ENCODE data around the gene KCTD5. TPM values are rescaled to one million over a fixed set of nuclear protein-coding genes. Genes with fewer than 3 reads are reported as not detected.

KCTD5 gene
- total and polyA plus RNA-seq, 2 of the 8 experiments (the other 6 are each of a cell fraction or from before 2014, with no cell fraction given): 26.6 to 31.8 TPM

GRCh38 chr16:2671741-2672140 lies 10.6 kb upstream of the KCTD5 start:
- Histone ChIP-seq H4K91ac (replicated peaks; ENCODE audit: insufficient read length, low read length) (no peak overlapping the region), H2AFZ (ENCODE audit: low read length) (no peak overlapping the region), H4K5ac (ENCODE audit: insufficient read length, low read depth, low read length) (no peak overlapping the region), H3K4ac (replicated peaks; ENCODE audit: insufficient read length, low read depth, low read length) (no peak overlapping the region), H3K79me2 (ENCODE audit: control insufficient read depth in 1 of 2, insufficient read depth in 2 of 2, low read length in 2 of 2) (no peaks in the 10 kb centered on the region; a peak in 1 of 4 replicates), H2BK15ac (ENCODE audit: low read length) (no peak overlapping the region), H3K27me3 (replicated peaks in 1 of 4; ENCODE audit: control insufficient read depth in 3 of 4, extremely low read depth in 1 of 4, insufficient read depth in 3 of 4, low read length in 3 of 4) (no peaks in the 10 kb centered on the region), H3K23me2 (ENCODE audit: low read depth, low read length) (peaks cover 3% of the 10 kb centered on the region), H3K9me3 (ENCODE audit: insufficient read depth in 2 of 2, low read depth in 1 of 2, low read length in 1 of 2) (no peaks in the 10 kb centered on the region), H3K9ac (replicated peaks in 1 of 4; ENCODE audit: extremely low read depth in 1 of 4, low read depth in 3 of 4, low read length in 3 of 4) (peak overlapping the region in 1 of 4 experiments; percentile 37; a peak in 1 of 7 replicates), H3K14ac (ENCODE audit: insufficient read length) (no peak overlapping the region), H4K8ac (ENCODE audit: extremely low read depth, insufficient read depth, low read length) (no peak overlapping the region), H3K79me1 (ENCODE audit: low read depth, low read length) (no peaks in the 10 kb centered on the region), H3K56ac (replicated peaks; ENCODE audit: insufficient read length, low read depth, low read length) (no peak overlapping the region), H2BK120ac (replicated peaks; ENCODE audit: low read depth, low read length) (no peak overlapping the region), H3K4me2 (ENCODE audit: insufficient read depth in 1 of 2, low read depth in 2 of 2, low read length in 2 of 2) (peak overlapping the region in 1 of 2 experiments; percentile 50; a peak in 1 of 4 replicates), H3K36me3 (ENCODE audit: control insufficient read depth in 2 of 4, insufficient read depth in 4 of 4, low read length in 3 of 4) (no peaks in the 10 kb centered on the region), H4K20me1 (replicated peaks in 1 of 2; ENCODE audit: control insufficient read depth in 1 of 2, insufficient read depth in 2 of 2, low read length in 2 of 2) (no peaks in the 10 kb centered on the region), H3K4me1 (replicated peaks in 1 of 4; ENCODE audit: control insufficient read depth in 3 of 4, insufficient read depth in 4 of 4, low read length in 3 of 4) (peaks cover 0 to 4% (median 0%) of the 10 kb centered on the region in 4 experiments; a peak in 1 of 7 replicates), H2BK12ac (ENCODE audit: low read depth, low read length) (no peak overlapping the region), H2BK20ac (ENCODE audit: low read length) (no peak overlapping the region), H3K27ac (ENCODE audit: low read depth, low read length) (no peak overlapping the region), H3K4me3 (ENCODE audit: extremely low read depth in 1 of 4, insufficient read depth in 2 of 4, low read depth in 3 of 4, low read length in 4 of 4) (0 out of 8 replicates have a peak overlapping the region, but pooled peaks of 1 of the 4 experiments have one; percentile 56), H2BK5ac (ENCODE audit: low read depth, low read length) (no peak overlapping the region), H2AK5ac (ENCODE audit: low read depth, low read length) (no peak overlapping the region), H3K18ac (ENCODE audit: extremely low read depth, low read length) (no peak overlapping the region), H3K23ac (ENCODE audit: insufficient read length) (no peak overlapping the region)
- POLR2A ChIA-PET (ENCODE audit: partially characterized antibody): no interaction called here
- WGBS, 2 experiments (ENCODE audit: extremely low coverage in 1 of 2, insufficient coverage in 1 of 2, insufficient read length in 1 of 2, insufficient replicate concordance in 2 of 2, low coverage in 1 of 2, low lambda C conversion rate in 2 of 2, missing lambda C conversion rate in 1 of 2): 96% methylated on average over 13 of the region's 13 CpGs; no CpG with 5 or more reads in 1 of the 2 experiments
- CTCF ChIA-PET (ENCODE audit: partially characterized antibody): interaction anchor here (1.2 kb wide), 1 partner anchor 29 kb away, joined by 3 read pairs; no protein-coding TSS in a partner anchor
- FAIRE-seq (no peak), DNase-seq (ENCODE audit: low read depth in 1 of 2, low spot score in 2 of 2) (no peak)
- TF ChIP-seq SIN3A (conservative IDR thresholded peaks at IDR 0.05 in 1 of 2, IDR thresholded peaks at IDR 0.05 in 1 of 2; ENCODE audit: low read depth in 1 of 2, low read length in 2 of 2) (no peak), CEBPB (IDR thresholded peaks at IDR 0.05; ENCODE audit: low read depth, low read length) (no peak), RFX5 (IDR thresholded peaks at IDR 0.05; ENCODE audit: borderline replicate concordance, low read depth, low read length) (no peak), CTBP2 (IDR thresholded peaks at IDR 0.05; ENCODE audit: borderline replicate concordance, insufficient read depth, insufficient read length, low read length) (no peak), GTF2F1 (IDR thresholded peaks at IDR 0.05; ENCODE audit: borderline replicate concordance, low read depth, low read length) (no peak), SIRT6 (IDR thresholded peaks at IDR 0.05; ENCODE audit: low read length) (no peak), CHD2 (IDR thresholded peaks at IDR 0.05; ENCODE audit: low read length) (no peak), BRCA1 (IDR thresholded peaks at IDR 0.05; ENCODE audit: low read depth, low read length) (no peak), POLR2A (IDR thresholded peaks at IDR 0.05; ENCODE audit: control extremely low read depth in 1 of 2, low read depth in 2 of 2, low read length in 2 of 2) (no peak), MAFK (IDR thresholded peaks at IDR 0.05; ENCODE audit: low read depth, low read length) (no peak), ASH2L (IDR thresholded peaks at IDR 0.05; ENCODE audit: low read length) (no peak), USF2 (IDR thresholded peaks at IDR 0.05; ENCODE audit: low read length) (no peak), RXRA (IDR thresholded peaks at IDR 0.05; ENCODE audit: insufficient read depth, low read depth, low read length) (no peak)
